T47D (cell line): ENCODE measurements around the gene CARD14.
"Not testable (repeated sequence)": the region's sequence is repeated elsewhere in the genome, so short reads cannot be mapped to it uniquely, and the experiment has no call there.

ENCODE experiments used
- DNase-seq, 2 experiments: peaks; one replicate each; pipeline versions ENCODE4 v3.0.0 to v3.0.0-alpha.2; 2011 to 2012; ENCODE audit warnings: low read depth in 1 of 2, low spot score in 1 of 2
- JUND ChIP-seq: IDR thresholded peaks from 2 replicates; pipeline ENCODE4 v1.6.1; 2012; ENCODE audit warnings: low read depth
- in situ Hi-C: cut with HindIII; loops from 2 replicates; pipeline ENCODE4 v1.10.0; 2016; ENCODE audit warnings: low sequenced_read_pairs, low pct_unique_long_range_greater_than_20kb

Gene CARD14

DNA sequence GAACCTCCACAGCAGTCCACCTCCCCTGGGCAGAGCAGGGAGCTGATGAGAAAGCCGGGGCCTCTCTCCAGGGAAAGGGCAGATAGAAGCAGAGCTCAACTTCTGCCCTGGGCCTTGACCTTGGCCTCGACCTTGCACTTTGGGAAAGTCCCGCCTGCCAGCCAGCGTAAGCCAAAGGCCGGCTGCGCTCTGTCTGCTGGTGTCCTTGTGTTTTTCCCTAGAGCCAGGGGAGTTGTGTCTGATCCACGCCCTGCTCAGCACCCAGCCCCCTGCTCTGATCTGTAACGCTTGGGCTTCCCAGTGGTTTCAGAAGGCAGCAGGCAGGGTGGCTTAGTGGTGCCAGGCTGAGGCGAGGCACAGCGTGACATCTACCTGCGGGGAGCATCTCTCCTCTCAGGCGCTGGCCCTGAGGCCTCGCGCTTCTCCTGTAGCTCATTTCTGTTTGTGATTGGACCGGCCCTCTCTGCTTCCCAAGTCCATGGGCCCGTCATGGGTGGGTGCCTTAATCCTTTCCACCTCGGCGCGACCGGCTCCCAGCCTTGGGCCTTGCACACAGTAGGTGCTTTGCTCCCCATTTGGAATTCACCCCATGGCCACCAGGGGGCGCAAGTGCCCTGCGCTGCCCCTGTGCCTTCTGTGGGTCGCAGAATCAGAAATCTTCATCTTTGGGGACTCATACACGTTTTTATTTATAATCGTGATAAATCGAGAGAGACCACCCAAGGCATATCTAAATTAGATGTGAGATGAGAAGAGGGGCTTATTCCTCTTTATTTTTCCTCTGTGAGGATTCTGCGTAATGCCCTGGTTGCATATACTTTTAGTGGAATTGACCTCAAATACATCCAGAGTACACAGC is 26.1 kb downstream of the CARD14 start:
- in situ Hi-C loops: no loop called here
- no peak for TF ChIP-seq JUND
- DNase-seq: no peak

DNA sequence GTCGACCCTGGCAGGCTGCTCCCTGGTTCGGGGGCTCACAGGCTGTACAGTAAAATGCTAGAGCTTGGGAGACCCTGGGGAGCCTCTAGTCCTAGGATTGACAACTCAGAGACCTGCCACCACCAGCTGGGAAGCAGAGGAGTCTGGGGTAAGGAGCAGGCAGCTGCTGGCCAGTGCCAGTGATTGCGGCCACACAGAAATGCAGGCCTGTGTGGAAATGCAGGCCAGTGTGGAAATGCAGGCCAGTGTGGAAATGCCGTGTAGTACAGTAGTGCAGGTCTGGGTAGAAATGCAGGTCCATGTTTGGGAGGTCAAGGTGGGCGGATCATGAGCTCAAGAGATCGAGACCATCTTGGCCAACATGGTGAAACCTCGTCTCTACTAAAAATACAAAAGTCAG is 26.8 kb downstream of the CARD14 start:
- in situ Hi-C loops: no loop called here
- DNase-seq: no peak
- TF ChIP-seq JUND: no peak

DNA sequence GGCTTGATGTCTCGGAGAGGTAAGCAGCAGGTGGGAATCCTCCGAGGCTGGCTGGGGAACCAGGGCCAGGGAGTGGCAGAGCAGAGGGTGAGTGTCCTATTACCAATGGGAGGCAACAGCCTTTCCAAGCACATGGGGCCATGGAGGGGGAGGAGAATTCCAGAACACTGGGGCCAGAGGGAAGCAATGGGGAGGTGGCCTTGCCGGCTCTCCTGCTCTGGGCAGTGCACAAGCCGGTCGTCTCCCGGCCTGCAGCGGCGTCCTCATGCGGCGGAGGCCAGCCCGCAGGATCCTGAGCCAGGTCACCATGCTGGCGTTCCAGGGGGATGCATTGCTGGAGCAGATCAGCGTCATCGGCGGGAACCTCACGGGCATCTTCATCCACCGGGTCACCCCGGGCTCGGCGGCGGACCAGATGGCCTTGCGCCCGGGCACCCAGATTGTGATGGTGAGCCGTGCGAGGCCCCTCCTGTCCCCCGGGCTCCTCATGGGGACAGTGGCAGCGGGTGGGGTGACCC is 28.4 kb downstream of the CARD14 start:
- in situ Hi-C loops: no loop called here
- TF ChIP-seq JUND: no peak
- DNase-seq: peak in 1 of 2 experiments; percentile 34

DNA sequence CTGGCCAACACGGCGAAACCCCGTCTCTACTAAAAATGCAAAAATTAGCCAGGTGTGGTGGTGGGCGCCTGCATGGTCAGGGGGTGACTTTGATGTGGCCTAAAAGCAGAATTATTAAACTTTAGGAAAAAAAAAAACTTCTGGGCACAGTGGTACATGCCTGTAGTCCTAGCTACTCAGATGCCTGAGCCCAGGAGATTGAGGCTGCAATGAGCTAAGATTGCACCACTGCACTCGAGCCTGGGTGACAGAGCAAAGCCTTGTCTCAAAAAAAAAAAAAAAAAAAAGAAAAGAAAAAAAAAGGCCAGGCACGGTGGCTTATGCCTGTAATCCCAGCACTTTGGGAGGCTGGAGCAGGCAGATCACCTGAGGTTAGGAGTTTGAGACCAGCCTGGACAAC is 29.5 kb downstream of the CARD14 start:
- in situ Hi-C loops, DNase-seq: not testable (repeated sequence)

DNA sequence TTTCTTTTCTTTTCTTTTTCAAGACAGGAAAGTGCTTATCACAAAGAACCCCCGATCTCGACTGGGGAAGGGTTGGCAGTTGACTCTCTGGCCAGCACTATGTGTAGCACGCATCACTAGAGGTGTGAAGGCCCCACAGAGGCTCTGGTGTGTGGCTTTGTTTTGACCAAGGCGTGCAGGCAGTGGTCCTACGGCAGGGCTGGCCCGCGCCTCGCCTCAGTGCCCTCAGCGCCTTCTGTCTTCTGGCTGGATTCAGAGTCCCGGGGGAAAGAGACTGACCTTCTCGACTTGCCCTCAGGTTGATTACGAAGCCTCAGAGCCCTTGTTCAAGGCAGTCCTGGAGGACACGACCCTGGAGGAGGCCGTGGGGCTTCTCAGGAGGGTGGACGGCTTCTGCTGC is 31.6 kb downstream of the CARD14 start:
- TF ChIP-seq JUND: no peak
- no peak for DNase-seq
- in situ Hi-C loops: no loop called here

DNA sequence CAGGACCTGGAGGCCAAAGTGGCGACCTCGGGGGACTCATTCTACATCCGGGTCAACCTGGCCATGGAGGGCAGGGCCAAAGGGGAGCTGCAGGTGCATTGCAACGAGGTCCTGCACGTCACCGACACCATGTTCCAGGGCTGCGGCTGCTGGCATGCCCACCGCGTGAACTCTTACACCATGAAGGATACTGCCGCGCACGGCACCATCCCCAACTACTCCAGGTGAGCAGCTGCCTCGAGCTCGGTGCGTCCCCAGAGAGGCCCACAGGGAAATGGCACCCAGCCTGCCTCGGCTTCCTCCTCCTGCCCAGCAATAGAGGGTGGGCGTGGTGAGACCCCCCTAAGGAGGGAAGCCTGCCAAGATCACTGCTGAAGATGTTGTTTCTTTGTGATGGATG is 32.4 kb downstream of the CARD14 start:
- in situ Hi-C loops: no loop called here
- no peak for TF ChIP-seq JUND
- DNase-seq: no peak

DNA sequence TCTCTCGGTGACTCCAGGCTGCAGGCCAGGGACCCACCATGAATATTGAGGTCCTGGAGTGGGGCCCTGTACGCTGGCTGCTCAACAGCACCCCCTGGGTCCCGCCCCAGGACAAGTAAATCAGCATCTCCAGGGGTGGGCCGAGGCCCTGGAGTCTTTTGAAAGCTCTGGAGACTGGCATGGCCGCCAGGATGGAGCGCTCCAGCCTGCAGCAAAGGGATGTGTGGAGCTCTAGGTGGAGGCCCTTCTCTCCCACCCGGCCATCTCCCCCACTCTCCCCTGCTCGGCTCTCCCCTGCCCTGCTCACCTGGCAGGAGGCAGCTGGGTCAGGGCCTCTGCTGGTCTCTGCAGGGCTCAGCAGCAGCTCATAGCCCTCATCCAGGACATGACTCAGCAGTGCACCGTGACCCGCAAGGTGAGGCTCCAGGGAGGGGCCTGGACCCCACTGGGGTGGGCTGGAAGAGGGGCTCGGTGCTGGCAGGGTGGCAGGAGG is 33.7 kb downstream of the CARD14 start:
- no peak for DNase-seq
- in situ Hi-C loops: no loop called here

DNA sequence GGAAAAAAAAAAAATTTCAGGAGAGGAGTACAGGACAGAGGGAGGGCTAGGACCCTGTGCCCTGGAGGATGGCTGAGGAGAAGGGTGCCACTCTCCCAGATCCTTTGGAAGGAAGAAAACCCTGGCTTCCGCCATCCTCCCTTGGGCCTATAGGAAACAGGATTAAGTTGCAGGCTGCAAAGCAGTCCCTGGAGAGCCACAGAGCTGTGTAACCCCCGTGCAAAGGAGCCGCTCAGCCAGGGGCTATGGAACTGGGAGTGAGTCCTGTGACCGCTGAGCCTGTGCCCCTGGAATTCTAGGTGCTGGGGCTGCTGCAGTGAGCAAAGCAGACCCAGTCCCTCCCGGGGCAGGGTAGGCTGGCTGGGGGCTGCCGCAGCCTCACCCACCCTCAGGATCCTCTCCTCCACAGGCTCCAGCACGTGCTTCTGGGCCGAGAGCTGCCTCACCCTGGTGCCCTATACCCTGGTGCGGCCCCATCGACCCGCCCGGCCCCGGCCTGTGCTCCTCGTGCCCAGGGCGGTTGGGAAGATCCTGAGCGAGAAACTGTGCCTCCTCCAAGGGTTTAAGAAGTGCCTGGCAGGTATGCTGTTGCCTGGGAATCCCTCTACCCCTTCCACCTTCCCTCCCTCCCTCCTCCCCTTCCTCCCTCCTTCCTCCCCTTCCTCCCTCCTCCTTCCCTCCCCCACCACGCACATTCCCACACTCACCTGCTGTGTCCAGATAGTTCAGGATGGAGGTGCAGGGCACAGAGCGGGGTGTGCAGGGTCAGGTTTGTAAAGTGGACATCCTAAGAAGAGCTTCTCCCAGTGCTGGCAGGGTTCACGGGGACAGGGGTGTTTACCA is 35.0 kb downstream of the CARD14 start:
- in situ Hi-C loops: no loop called here
- DNase-seq: no peak
- no peak for TF ChIP-seq JUND

More for the DNA sequence above, 33.7 kb downstream of the CARD14 start:
- no peak for TF ChIP-seq JUND

DNA sequence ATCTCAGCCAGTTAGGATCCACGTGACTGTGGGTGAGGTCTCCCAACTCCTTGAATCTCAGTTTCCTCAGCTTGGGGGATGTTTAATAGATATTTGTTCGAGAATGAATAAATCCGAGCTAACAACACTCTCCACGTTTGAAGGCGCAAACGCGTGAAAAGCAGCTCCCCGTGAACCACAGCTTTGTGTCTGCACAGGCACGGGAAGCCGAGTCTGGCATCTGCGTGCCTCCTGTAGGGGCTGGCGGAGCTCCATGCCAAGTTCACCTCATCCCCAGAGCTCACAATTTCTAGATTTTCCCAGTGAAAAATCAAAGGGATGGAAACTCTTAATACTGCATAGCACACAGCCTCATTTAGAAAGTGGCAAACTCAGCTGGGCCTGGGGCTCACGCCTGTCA is 36.0 kb downstream of the CARD14 start:
- no peak for TF ChIP-seq JUND
- in situ Hi-C loops: no loop called here
- DNase-seq: no peak

DNA sequence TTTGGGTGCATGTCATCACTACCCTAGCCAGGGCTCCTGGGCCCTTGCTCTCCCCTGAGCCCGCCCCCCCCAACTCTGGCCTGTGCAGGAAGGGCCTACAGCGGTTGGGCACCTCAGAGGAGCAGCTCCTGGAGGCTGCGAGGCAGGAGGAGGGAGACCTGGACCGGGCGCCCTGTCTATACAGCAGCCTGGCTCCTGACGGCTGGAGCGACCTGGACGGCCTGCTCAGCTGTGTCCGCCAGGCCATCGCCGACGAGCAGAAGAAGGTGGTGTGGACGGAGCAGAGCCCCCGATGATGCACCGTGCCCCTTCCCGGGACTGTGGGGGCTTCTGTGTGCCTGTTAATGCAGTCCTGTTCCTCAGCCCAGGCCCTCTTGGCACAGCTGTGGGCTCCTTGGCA is 38.2 kb downstream of the CARD14 start:
- DNase-seq: no peak
- TF ChIP-seq JUND: no peak
- in situ Hi-C loops: no loop called here

DNA sequence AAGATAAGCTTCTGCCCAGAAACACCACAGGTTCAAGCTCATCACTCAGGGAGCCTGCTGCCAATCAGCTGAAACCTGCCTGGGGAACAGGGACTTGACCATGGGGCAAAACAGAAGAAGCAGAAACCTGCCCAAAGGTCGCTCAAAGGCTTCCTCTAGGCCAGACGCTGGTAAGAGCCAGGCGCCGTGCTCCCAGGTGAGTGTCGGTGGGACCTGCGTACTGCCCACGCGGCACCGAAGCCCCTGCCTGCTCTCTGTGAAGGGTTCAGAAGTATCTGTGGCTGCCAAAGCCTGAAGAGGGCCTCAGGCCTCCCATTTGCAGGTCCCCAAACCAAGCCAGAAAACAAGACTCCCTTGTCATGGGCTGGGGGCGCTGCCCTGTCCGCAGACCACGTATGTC is 39.9 kb downstream of the CARD14 start:
- TF ChIP-seq JUND: no peak
- in situ Hi-C loops: no loop called here
- DNase-seq: no peak

DNA sequence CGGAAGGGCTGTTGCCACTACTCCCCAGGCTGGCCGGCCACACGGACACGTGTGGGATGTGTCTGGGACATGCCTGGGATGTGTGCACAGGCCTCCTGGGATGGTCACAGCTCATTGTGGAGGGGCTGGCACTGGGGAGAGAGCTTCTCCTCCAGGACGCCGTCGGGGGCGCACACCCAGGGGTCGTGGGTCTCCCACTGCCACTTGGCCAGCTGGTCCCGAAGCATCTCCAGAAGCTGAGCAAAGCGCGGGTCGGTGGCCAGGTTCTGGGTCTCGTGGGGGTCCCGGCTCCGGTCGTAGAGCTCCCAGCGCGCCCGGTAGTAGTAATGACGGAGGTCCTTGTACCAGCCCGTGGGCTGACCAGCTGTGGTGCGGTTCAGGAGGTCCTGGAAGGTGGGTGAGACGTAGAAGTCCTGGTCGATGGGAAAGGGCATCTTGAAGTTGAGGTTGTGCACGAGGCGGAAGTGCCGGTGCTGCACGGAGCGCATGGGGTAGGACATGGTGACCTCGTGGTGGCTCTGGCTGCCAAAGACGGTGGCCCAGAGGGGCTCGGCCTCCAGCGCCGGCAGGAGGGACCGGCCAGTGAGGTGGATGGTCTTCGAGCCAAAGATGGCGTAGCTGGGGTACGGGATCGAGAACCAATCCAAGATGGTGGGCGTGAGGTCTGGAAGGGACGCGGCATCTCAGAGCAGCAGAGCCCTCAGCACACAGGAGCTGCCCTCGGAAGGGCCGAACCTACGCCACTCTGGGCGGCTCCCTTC is 40.7 kb downstream of the CARD14 start:
- DNase-seq: no peak
- TF ChIP-seq JUND: no peak
- in situ Hi-C loops: no loop called here
